WTC11 (cell line): ENCODE measurements around the gene PAQR3. TPM values are rescaled to one million over a fixed set of nuclear protein-coding genes. Genes with fewer than 3 reads are reported as not detected.

Experiments
- ATAC-seq: fragments of 200-7000 bp; cut with Tn5 transposase; 2 replicates; pipeline ENCODE4 v1.10.0; 2021; ENCODE audit warnings: mild to moderate bottlenecking, moderate library complexity
- CTCF ChIA-PET: fragments of 300-600 bp; sonication (Branson Sonifier 250); formaldehyde crosslinking; loops from one replicate; lab custom pipeline; 2021; ENCODE audit warnings: antibody characterized with exemption; lab: Charles Lee
- POLR2A ChIA-PET: fragments of 350-600 bp; sonication (Branson Sonifier 250); formaldehyde crosslinking; loops from one replicate; lab custom pipeline; 2021; ENCODE audit warnings: antibody characterized with exemption; lab: Charles Lee
- DNase-seq: peaks from one replicate; pipeline ENCODE4 v3.0.0; 2021; ENCODE audit warnings: low spot score
- H3K27ac Mint-ChIP-seq: 2 replicates; pipeline ENCODE4 v1.8.0; 2021; ENCODE audit warnings: mixed read lengths
- H3K27me3 Mint-ChIP-seq: 2 replicates; pipeline ENCODE4 v1.8.0; 2021; ENCODE audit warnings: low read depth, mild to moderate bottlenecking, moderate library complexity, mixed read lengths
- H3K36me3 Mint-ChIP-seq: 2 replicates; pipeline ENCODE4 v1.8.0; 2021; ENCODE audit warnings: mixed read lengths
- H3K4me1 Mint-ChIP-seq: 2 replicates; pipeline ENCODE4 v1.8.0; 2022; ENCODE audit warnings: mixed read lengths
- H3K4me3 Mint-ChIP-seq: 2 replicates; pipeline ENCODE4 v1.8.0; 2021; ENCODE audit warnings: mild to moderate bottlenecking, moderate library complexity, mixed read lengths
- H3K9me3 Mint-ChIP-seq: 2 replicates; pipeline ENCODE4 v1.8.0; 2021; ENCODE audit warnings: mixed read lengths
- CREB1 ChIP-seq: sonication (generic); formaldehyde crosslinking; IDR thresholded peaks from 2 replicates; pipeline ENCODE4 v1.8.0; 2023; ENCODE audit warnings: mild to moderate bottlenecking, missing genetic modification reagents
- CTCF ChIP-seq: fragments of 200-600 bp; IDR thresholded peaks from 2 replicates; pipeline ENCODE4 v1.8.0; 2022; ENCODE audit warnings: antibody characterized with exemption
- ETV6 ChIP-seq: sonication (generic); formaldehyde crosslinking; IDR thresholded peaks from 2 replicates; pipeline ENCODE4 v1.8.1; 2022; ENCODE audit warnings: mild to moderate bottlenecking, missing genetic modification reagents
- FOXJ3 ChIP-seq: sonication (generic); formaldehyde crosslinking; IDR thresholded peaks from 2 replicates; pipeline ENCODE4 v1.9.0; 2021; ENCODE audit warnings: missing genetic modification reagents, mild to moderate bottlenecking, borderline replicate concordance
- GRHL2 ChIP-seq: fragments of 250-450 bp; sonication (Bioruptor Pico); IDR thresholded peaks from 2 replicates; pipeline ENCODE4 v1.8.0; 2022; ENCODE audit warnings: mild to moderate bottlenecking, moderate library complexity; ENCODE audit not compliant: insufficient replicate concordance, severe bottlenecking
- HMGXB4 ChIP-seq: sonication (generic); formaldehyde crosslinking; IDR thresholded peaks from 2 replicates; pipeline ENCODE4 v1.8.1; 2023; ENCODE audit warnings: mild to moderate bottlenecking, moderate library complexity, missing genetic modification reagents
- IRF2 ChIP-seq: sonication (generic); formaldehyde crosslinking; IDR thresholded peaks from 2 replicates; pipeline ENCODE4 v1.8.0; 2022; ENCODE audit warnings: low read depth, missing genetic modification reagents, borderline replicate concordance
- JAZF1 ChIP-seq: fragments of 250-450 bp; sonication (Bioruptor Pico); IDR thresholded peaks from 2 replicates; pipeline ENCODE4 v1.9.0; 2021; ENCODE audit warnings: moderate library complexity, mild to moderate bottlenecking, inconsistent platforms
- MYBL2 ChIP-seq: sonication (generic); formaldehyde crosslinking; IDR thresholded peaks from 2 replicates; pipeline ENCODE4 v1.8.1; 2023; ENCODE audit warnings: mild to moderate bottlenecking, moderate library complexity, missing genetic modification reagents
- NFATC4 ChIP-seq: fragments of 250-450 bp; sonication (Bioruptor Pico); IDR thresholded peaks from 2 replicates; pipeline ENCODE4 v1.9.0; 2021; ENCODE audit warnings: mild to moderate bottlenecking
- NFYB ChIP-seq: sonication (generic); formaldehyde crosslinking; conservative IDR thresholded peaks from 2 replicates; pipeline ENCODE4 v1.8.0; 2022; ENCODE audit warnings: low read depth, missing genetic modification reagents
- PRRX2 ChIP-seq: fragments of 250-450 bp; sonication (Bioruptor Pico); IDR thresholded peaks from 2 replicates; pipeline ENCODE4 v1.8.0; 2021; ENCODE audit warnings: mild to moderate bottlenecking
- SMAD4 ChIP-seq: sonication (generic); formaldehyde crosslinking; IDR thresholded peaks from 2 replicates; pipeline ENCODE4 v1.8.0; 2022; ENCODE audit warnings: mild to moderate bottlenecking, missing genetic modification reagents
- SOX15 ChIP-seq: fragments of 250-450 bp; sonication (Bioruptor Pico); IDR thresholded peaks from 2 replicates; pipeline ENCODE4 v1.9.0; 2021; ENCODE audit warnings: mild to moderate bottlenecking
- SP1 ChIP-seq: sonication (generic); formaldehyde crosslinking; conservative IDR thresholded peaks from 2 replicates; pipeline ENCODE4 v1.8.1; 2022; ENCODE audit warnings: missing genetic modification reagents
- TEAD1 ChIP-seq: sonication (generic); formaldehyde crosslinking; IDR thresholded peaks from 2 replicates; pipeline ENCODE4 v1.8.0; 2022; ENCODE audit warnings: mild to moderate bottlenecking, missing genetic modification reagents
- TEAD4 ChIP-seq: sonication (generic); formaldehyde crosslinking; IDR thresholded peaks from 2 replicates; pipeline ENCODE4 v1.8.0; 2022; ENCODE audit warnings: mild to moderate bottlenecking, missing genetic modification reagents
- ZNF121 ChIP-seq: sonication (generic); formaldehyde crosslinking; IDR thresholded peaks from 2 replicates; pipeline ENCODE4 v1.8.0; 2023; ENCODE audit warnings: missing genetic modification reagents
- ZNF671 ChIP-seq: fragments of 250-450 bp; sonication (Bioruptor Pico); IDR thresholded peaks from 2 replicates; pipeline ENCODE4 v1.8.0; 2021; ENCODE audit warnings: mild to moderate bottlenecking
- total RNA-seq: library from RNA; stranded (reverse); gene quantifications from 3 replicates; pipeline ENCODE4 v1.2.3, GENCODE V29; 2021
- TF ChIP-seq, protein P1 (sequence below): sonication (generic); formaldehyde crosslinking; IDR thresholded peaks from 2 replicates; pipeline ENCODE4 v1.8.1; 2023; ENCODE audit warnings: mild to moderate bottlenecking, missing genetic modification reagents
- TF ChIP-seq, protein P2 (sequence below): sonication (generic); formaldehyde crosslinking; conservative IDR thresholded peaks from 2 replicates; pipeline ENCODE4 v1.8.1; 2023; ENCODE audit warnings: mild to moderate bottlenecking, low read depth, missing genetic modification reagents, moderate library complexity

The PAQR3 gene
- total RNA-seq, 1 experiment from 2014 or later = 28.1 TPM

DNA sequence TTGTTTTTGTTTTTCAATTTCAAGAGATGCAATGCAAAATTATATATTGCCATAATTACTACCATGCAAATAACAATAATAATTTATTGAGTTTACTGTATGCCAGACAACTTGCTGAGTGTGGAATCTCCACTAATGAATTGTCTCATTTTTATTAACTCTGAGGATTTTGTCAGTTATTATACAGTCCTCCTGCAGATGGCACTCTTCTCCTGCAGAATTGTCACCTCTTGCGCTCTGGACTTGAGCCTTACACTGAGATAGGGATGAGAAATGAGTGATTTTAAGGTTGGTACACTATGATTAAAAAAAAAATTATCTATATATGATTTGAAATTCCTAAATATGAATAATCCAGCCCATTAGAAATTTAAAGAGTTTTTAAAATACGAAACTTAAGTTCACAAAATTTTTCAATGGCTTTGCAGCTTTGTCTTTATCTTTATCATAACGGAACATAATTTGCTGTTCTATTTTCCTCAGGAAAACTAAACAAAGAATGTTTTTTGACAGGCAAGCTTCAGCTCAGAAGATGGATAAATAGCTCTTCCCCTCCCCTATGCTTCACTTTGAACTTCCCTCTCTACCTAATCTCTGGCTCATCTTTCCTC lies 12.7 kb upstream of the PAQR3 start:
- DNase-seq (no peak), ATAC-seq (peak; percentile 71)
- H3K9me3 Mint-ChIP-seq = no peaks in the 10 kb centered on the region
- no peak overlapping the region for H3K27ac Mint-ChIP-seq
- ChIA-PET CTCF (interaction anchor here (0.6 to 1.1 kb wide), 9 partner anchors 13 to 1385 kb away, joined by 3 to 8 read pairs (median 3); partner anchors contain the start of gene BMP2K), POLR2A (no interaction called here)
- H3K27me3 Mint-ChIP-seq = peaks cover 3% of the 10 kb centered on the region; the same call in 1 of the 2 replicates
- no peaks in the 10 kb centered on the region for H3K4me1 Mint-ChIP-seq
- no peak for TF ChIP-seq SMAD4 (CRISPR knock-in tag)
- no peak for TF ChIP-seq ZNF671 (CRISPR knock-in tag)
- peak; percentile 38; the same call in 1 of the 2 replicates for TF ChIP-seq CTCF
- no peak for TF ChIP-seq HMGXB4 (CRISPR knock-in tag)
- no peak for TF ChIP-seq SP1 (CRISPR knock-in tag)
- H3K36me3 Mint-ChIP-seq = no peaks in the 10 kb centered on the region
- no peak overlapping the region for H3K4me3 Mint-ChIP-seq

DNA sequence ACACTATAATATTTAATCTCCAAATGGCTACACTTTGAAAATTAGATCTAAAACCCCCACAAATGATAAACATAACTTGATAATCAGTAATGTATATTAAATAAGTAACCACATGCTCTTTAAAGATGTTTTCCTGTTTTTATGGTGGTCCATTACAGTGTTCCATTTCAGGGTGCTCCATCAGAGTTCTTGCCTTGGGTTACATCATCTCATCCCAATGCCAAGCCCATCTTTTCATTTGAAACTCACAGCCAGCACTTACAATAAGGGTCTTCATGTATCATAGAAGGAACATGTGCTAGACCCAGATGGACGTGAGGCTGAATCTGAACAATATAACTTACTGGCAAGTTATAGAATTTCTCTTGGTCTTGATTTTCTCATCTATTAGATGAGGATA lies 10.5 kb upstream of the PAQR3 start:
- Mint-ChIP-seq H3K4me1 (no peaks in the 10 kb centered on the region), H3K4me3 (no peak overlapping the region), H3K27ac (no peak overlapping the region), H3K27me3 (peaks cover 3% of the 10 kb centered on the region; the same call in 1 of the 2 replicates), H3K36me3 (no peaks in the 10 kb centered on the region), H3K9me3 (no peaks in the 10 kb centered on the region; the same call in 1 of the 2 replicates)
- ChIA-PET CTCF (no interaction called here), POLR2A (no interaction called here)
- TF ChIP-seq MYBL2 = no peak
- TF ChIP-seq JAZF1 (CRISPR knock-in tag) = no peak
- TF ChIP-seq, protein P1, sequence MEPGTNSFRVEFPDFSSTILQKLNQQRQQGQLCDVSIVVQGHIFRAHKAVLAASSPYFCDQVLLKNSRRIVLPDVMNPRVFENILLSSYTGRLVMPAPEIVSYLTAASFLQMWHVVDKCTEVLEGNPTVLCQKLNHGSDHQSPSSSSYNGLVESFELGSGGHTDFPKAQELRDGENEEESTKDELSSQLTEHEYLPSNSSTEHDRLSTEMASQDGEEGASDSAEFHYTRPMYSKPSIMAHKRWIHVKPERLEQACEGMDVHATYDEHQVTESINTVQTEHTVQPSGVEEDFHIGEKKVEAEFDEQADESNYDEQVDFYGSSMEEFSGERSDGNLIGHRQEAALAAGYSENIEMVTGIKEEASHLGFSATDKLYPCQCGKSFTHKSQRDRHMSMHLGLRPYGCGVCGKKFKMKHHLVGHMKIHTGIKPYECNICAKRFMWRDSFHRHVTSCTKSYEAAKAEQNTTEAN (CRISPR knock-in tag) = no peak
- TF ChIP-seq ETV6 (CRISPR knock-in tag) = no peak
- no peak for TF ChIP-seq SP1 (CRISPR knock-in tag)
- TF ChIP-seq GRHL2 (CRISPR knock-in tag) = no peak
- no peak for TF ChIP-seq IRF2 (CRISPR knock-in tag)
- no peak for TF ChIP-seq TEAD4 (CRISPR knock-in tag)
- TF ChIP-seq TEAD1 (CRISPR knock-in tag) = no peak
- TF ChIP-seq, protein P2, sequence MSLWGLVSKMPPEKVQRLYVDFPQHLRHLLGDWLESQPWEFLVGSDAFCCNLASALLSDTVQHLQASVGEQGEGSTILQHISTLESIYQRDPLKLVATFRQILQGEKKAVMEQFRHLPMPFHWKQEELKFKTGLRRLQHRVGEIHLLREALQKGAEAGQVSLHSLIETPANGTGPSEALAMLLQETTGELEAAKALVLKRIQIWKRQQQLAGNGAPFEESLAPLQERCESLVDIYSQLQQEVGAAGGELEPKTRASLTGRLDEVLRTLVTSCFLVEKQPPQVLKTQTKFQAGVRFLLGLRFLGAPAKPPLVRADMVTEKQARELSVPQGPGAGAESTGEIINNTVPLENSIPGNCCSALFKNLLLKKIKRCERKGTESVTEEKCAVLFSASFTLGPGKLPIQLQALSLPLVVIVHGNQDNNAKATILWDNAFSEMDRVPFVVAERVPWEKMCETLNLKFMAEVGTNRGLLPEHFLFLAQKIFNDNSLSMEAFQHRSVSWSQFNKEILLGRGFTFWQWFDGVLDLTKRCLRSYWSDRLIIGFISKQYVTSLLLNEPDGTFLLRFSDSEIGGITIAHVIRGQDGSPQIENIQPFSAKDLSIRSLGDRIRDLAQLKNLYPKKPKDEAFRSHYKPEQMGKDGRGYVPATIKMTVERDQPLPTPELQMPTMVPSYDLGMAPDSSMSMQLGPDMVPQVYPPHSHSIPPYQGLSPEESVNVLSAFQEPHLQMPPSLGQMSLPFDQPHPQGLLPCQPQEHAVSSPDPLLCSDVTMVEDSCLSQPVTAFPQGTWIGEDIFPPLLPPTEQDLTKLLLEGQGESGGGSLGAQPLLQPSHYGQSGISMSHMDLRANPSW = no peak
- no peak for TF ChIP-seq FOXJ3
- TF ChIP-seq NFYB (CRISPR knock-in tag) = no peak
- no peak for TF ChIP-seq ZNF121 (CRISPR knock-in tag)
- TF ChIP-seq NFATC4 (CRISPR knock-in tag) = no peak
- TF ChIP-seq PRRX2 = no peak
- no peak for TF ChIP-seq SOX15 (CRISPR knock-in tag)
- no peak for TF ChIP-seq CREB1
- DNase-seq = no peak
- no peak for ATAC-seq
